Measurements from ENCODE around the gene SLC4A5. TPM values are rescaled to one million over a fixed set of nuclear protein-coding genes. Genes with fewer than 3 reads are reported as not detected.
"Not testable (repeated sequence)": the region's sequence is repeated elsewhere in the genome, so short reads cannot be mapped to it uniquely, and the experiment has no call there.

Gene SLC4A5
- total RNA-seq, 3 donors from 2014 or later: 2.1 to 9.2 (median 6.2) TPM

DNA sequence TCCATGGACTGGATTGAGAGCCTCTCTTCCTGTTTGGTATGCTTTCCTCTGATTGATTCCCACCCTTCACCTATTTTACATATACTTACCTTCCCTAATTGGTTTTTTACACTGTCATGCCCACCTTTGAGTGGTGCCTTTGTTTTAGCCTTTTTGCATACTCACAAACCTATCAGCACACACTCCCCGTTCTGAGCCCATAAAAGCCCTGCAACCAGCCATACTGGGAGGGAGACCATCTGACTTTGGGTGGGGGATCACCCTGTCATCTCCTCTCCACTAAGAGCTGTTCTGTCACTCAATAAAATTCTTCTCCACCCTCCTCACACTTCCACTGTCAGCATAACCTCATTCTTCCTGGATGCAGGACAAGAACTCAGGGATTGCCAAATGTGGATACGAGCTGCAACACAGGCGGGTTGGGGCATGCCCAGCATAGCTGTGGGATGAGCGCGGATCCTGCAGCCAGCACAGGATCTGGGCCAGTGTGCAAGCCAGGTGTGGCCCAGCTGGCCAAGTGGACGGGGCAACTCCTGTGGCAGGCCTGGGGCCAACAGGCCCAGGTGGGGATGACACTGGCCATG lies 155.1 kb downstream of the SLC4A5 start:
- DNase-seq (ENCODE audit: low spot score in 2 of 2): peak in 1 of 2 donors; percentile 85
- no peak for TF ChIP-seq POLR2A (IDR thresholded peaks at IDR 0.05)
- TF ChIP-seq, protein P1, sequence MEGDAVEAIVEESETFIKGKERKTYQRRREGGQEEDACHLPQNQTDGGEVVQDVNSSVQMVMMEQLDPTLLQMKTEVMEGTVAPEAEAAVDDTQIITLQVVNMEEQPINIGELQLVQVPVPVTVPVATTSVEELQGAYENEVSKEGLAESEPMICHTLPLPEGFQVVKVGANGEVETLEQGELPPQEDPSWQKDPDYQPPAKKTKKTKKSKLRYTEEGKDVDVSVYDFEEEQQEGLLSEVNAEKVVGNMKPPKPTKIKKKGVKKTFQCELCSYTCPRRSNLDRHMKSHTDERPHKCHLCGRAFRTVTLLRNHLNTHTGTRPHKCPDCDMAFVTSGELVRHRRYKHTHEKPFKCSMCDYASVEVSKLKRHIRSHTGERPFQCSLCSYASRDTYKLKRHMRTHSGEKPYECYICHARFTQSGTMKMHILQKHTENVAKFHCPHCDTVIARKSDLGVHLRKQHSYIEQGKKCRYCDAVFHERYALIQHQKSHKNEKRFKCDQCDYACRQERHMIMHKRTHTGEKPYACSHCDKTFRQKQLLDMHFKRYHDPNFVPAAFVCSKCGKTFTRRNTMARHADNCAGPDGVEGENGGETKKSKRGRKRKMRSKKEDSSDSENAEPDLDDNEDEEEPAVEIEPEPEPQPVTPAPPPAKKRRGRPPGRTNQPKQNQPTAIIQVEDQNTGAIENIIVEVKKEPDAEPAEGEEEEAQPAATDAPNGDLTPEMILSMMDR (IDR thresholded peaks at IDR 0.05): no peak
- Histone ChIP-seq H3K9me3 (no peaks in the 10 kb centered on the region), H3K36me3 (no peaks in the 10 kb centered on the region), H3K27me3 (no peaks in the 10 kb centered on the region), H3K4me1 (no peaks in the 10 kb centered on the region), H3K27ac (peak overlapping the region; percentile 64 to 79), H3K4me3 (no peak overlapping the region)
- intact Hi-C loops (cut with DNase I; ENCODE audit: low total_unique reads): no loop called here

DNA sequence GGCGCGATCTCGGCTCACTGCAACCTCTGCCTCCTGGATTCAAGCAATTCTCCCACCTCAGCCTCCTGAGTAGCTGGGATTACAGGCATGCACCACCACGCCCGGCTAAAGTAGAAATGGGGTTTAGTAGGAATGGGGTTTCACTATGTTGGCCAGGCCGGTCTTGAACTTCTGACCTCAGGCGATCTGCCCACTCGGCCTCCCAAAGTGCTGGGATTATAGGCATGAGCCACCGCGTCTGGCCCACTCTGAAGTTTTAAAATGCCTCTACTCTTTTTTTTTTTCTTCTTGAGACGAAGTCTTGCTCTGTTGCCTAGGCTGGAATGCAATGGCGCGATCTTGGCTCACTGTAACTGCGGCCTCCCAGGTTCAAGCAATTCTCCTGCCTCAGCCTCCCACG lies 156.5 kb downstream of the SLC4A5 start:
- H3K4me1 ChIP-seq; H3K4me3 ChIP-seq; DNase-seq (ENCODE audit: low spot score in 2 of 2); intact Hi-C loops (cut with DNase I; ENCODE audit: low total_unique reads); H3K27me3 ChIP-seq; H3K27ac ChIP-seq; H3K36me3 ChIP-seq; H3K9me3 ChIP-seq: not testable (repeated sequence)

DNA sequence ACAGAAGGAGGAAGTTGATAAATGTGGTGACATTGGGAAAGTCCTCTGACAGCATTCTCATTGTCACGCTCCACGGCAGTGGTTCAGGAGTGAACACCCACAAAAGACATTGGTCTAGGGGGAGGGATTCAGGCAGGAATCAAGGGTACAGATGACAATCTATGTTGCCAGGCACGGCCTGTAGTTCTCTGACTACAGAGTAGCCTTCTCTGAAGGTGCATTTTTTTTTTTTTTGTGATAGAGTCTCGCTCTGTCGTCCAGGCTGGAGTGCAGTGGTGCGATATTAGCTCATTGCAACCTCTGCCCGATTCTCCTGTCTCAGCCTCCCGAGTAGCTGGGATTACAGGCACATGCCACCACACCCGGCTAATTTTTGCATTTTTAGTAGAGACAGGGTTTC lies 157.2 kb downstream of the SLC4A5 start:
- H3K36me3 ChIP-seq: no peaks in the 10 kb centered on the region
- no peak for DNase-seq (ENCODE audit: low spot score in 2 of 2)
- H3K4me1 ChIP-seq: no peaks in the 10 kb centered on the region
- TF ChIP-seq POLR2AphosphoS5 (IDR thresholded peaks at IDR 0.05): no peak
- no peak for TF ChIP-seq POLR2A (IDR thresholded peaks at IDR 0.05)
- TF ChIP-seq, protein P1 (IDR thresholded peaks at IDR 0.05): no peak
- no peaks in the 10 kb centered on the region for H3K27me3 ChIP-seq
- H3K27ac ChIP-seq: no peak overlapping the region
- no peaks in the 10 kb centered on the region for H3K9me3 ChIP-seq
- H3K4me3 ChIP-seq: no peak overlapping the region
- intact Hi-C loops (cut with DNase I; ENCODE audit: low total_unique reads): no loop called here

DNA sequence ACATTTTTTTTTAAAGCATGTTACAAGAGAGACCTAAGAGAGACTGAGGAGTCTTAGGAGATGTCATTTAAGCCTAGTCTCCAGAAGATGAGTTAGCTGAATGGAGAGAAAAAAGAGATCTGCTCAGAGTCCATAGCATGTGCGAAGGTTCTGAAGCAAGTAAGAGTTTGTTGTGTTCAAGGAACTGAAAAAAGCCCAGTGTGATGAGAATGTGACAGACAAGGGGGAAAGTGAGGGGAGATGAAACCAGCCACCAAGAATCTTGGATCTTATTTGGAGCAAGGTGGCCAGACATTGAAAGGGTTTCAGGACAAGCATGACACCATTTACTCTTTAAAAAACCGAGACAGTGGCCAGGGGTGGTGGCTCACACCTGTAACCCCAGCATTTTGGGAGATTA lies 159.3 kb downstream of the SLC4A5 start:
- intact Hi-C loops (cut with DNase I; ENCODE audit: low total_unique reads): no loop called here
- H3K27ac ChIP-seq: no peak overlapping the region

DNA sequence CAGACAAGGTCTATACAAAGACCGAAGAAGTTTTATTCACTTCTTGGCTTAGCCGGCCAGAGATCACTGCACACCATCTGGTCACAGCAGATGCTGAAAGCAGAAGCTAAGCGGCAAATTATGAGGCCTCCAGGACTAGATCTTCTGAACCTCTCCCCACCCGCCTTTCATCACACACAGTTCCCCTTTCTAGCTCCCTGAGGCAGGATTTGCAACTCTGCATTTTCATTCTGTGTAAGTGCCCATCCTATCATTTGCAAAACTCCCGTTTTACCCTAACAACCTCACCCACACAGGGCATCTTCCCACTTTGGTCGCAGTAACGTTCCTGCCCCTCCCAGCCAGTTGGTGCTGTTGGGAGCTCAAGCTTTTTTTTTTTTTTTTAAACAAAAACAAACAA lies 161.5 kb downstream of the SLC4A5 start:
- Histone ChIP-seq H3K4me1 (peaks cover 0 to 4% of the 10 kb centered on the region in 2 donors), H3K27me3 (no peaks in the 10 kb centered on the region), H3K27ac (no peak overlapping the region), H3K36me3 (no peaks in the 10 kb centered on the region), H3K9me3 (no peaks in the 10 kb centered on the region), H3K4me3 (no peak overlapping the region)
- DNase-seq (ENCODE audit: low spot score in 2 of 2): no peak
- TF ChIP-seq POLR2AphosphoS5 (IDR thresholded peaks at IDR 0.05) (no peak), POLR2A (IDR thresholded peaks at IDR 0.05) (no peak)
- TF ChIP-seq, protein P1 (IDR thresholded peaks at IDR 0.05): no peak
- intact Hi-C loops (cut with DNase I; ENCODE audit: low total_unique reads): no loop called here

More for the DNA sequence above, 159.3 kb downstream of the SLC4A5 start:
- no peak overlapping the region for H3K4me3 ChIP-seq
- TF ChIP-seq, protein P1 (IDR thresholded peaks at IDR 0.05): no peak
- no peak for TF ChIP-seq POLR2AphosphoS5 (IDR thresholded peaks at IDR 0.05)
- TF ChIP-seq POLR2A (IDR thresholded peaks at IDR 0.05): no peak
- DNase-seq (ENCODE audit: low spot score in 2 of 2): no peak
- no peaks in the 10 kb centered on the region for H3K4me1 ChIP-seq
- H3K9me3 ChIP-seq: no peaks in the 10 kb centered on the region
- no peaks in the 10 kb centered on the region for H3K36me3 ChIP-seq
- no peaks in the 10 kb centered on the region for H3K27me3 ChIP-seq
